K562 (cell line): ENCODE results near the gene APLP1. TPM values are rescaled to one million over a fixed set of nuclear protein-coding genes. Genes with fewer than 3 reads are reported as not detected.

Experiments
- MAFF ChIP-seq: IDR thresholded peaks from 2 replicates; pipeline ENCODE4 v1.6.1; 2012; ENCODE audit warnings: low read length, improper control_type of control experiment
- SRSF1 ChIP-seq: fragments of 200-400 bp; formaldehyde crosslinking; IDR thresholded peaks from 2 replicates; pipeline ENCODE4 v1.6.1; 2017; ENCODE audit warnings: mild to moderate bottlenecking, low read depth, low read length, moderate library complexity
- polyA plus RNA-seq, 8 experiments: library from polyadenylated mRNA; depleted of rRNA in 4 of 8; stranded (reverse) in 5 of 8; unstranded in 3 of 8; fragments of >200 nt; fragmentation: Nextera tagmentation in 2 of 8; fragmentation: Illumina TruSeq in 1 of 8; extraction: Ambion mirVana in 2 of 8; extraction: Trizol in 1 of 8; gene quantifications; 2 replicates each; pipeline versions ENCODE4 v1.2.1 to v1.2.3, GENCODE V29; 2011 to 2014; ENCODE audit warnings: inconsistent platforms in 1 of 8, missing spikeins in 1 of 8
- total RNA-seq, 7 experiments: library from RNA; depleted of rRNA in 6 of 7; stranded (reverse); fragments of >200 nt in 6 of 7; fragmentation: Illumina TruSeq in 2 of 7; extraction: Trizol in 2 of 7; gene quantifications; 2 replicates each; pipeline versions ENCODE4 v1.2.1 to v1.2.3, GENCODE V29; 2011 to 2021; ENCODE audit warnings: low replicate concordance in 1 of 7
- TF ChIP-seq, protein P1 (sequence below): fragments of 450-650 bp; IDR thresholded peaks from 2 replicates; pipeline ENCODE4 v1.6.1; 2018; ENCODE audit not compliant: partially characterized antibody
- TF ChIP-seq, protein P2 (sequence below): fragments of 450-650 bp; formaldehyde crosslinking; IDR thresholded peaks from 2 replicates; pipeline ENCODE4 v1.4.0; 2022; ENCODE audit warnings: missing genetic modification characterization

APLP1 gene
- total and polyA plus RNA-seq, 9 of the 15 experiments (the other 6 are each of a cell fraction or from before 2014, with no cell fraction given), result 0.69 to 9.9 (median 4.7) TPM

DNA sequence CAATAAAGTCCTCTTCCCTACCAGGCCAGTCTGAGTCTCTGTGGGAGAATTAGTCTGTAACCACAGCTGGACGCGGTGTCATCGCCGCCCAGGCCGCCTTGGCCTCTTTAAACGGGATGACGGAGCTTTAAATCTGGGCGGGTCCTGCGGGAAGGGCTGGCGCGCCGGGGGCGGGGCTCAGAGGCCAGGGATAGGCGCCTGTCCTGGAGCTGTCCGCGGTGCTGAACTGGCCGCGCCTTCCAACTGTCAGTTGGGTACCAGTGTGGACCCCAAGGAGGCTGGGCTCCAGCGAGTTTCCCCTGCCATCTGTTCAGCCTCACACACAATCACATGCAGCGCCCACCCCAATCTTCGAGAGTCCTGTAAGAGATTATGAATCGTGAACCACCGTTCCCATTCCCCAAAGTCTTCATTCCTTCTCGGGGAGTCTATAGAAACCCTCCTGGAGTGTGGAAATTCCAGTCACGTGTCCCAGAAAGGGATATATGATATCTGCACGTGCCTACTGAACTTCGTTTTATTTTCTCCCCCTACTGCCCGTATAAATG lies 11.5 kb downstream of the APLP1 start (continued):
- TF ChIP-seq, protein P1, sequence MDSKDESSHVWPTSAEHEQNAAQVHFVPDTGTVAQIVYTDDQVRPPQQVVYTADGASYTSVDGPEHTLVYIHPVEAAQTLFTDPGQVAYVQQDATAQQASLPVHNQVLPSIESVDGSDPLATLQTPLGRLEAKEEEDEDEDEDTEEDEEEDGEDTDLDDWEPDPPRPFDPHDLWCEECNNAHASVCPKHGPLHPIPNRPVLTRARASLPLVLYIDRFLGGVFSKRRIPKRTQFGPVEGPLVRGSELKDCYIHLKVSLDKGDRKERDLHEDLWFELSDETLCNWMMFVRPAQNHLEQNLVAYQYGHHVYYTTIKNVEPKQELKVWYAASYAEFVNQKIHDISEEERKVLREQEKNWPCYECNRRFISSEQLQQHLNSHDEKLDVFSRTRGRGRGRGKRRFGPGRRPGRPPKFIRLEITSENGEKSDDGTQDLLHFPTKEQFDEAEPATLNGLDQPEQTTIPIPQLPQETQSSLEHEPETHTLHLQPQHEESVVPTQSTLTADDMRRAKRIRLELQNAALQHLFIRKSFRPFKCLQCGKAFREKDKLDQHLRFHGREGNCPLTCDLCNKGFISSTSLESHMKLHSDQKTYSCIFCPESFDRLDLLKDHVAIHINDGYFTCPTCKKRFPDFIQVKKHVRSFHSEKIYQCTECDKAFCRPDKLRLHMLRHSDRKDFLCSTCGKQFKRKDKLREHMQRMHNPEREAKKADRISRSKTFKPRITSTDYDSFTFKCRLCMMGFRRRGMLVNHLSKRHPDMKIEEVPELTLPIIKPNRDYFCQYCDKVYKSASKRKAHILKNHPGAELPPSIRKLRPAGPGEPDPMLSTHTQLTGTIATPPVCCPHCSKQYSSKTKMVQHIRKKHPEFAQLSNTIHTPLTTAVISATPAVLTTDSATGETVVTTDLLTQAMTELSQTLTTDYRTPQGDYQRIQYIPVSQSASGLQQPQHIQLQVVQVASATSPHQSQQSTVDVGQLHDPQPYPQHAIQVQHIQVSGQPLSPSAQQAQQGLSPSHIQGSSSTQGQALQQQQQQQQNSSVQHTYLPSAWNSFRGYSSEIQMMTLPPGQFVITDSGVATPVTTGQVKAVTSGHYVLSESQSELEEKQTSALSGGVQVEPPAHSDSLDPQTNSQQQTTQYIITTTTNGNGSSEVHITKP, result no peak
- TF ChIP-seq, protein P2, sequence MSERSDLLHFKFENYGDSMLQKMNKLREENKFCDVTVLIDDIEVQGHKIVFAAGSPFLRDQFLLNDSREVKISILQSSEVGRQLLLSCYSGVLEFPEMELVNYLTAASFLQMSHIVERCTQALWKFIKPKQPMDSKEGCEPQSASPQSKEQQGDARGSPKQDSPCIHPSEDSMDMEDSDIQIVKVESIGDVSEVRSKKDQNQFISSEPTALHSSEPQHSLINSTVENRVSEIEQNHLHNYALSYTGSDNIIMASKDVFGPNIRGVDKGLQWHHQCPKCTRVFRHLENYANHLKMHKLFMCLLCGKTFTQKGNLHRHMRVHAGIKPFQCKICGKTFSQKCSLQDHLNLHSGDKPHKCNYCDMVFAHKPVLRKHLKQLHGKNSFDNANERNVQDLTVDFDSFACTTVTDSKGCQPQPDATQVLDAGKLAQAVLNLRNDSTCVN (CRISPR knock-in tag), result no peak
- TF ChIP-seq MAFF (no peak), SRSF1 (no peak)
